KMS-11 (cell line): ENCODE results near the gene KRT12.
"Not testable (repeated sequence)": the region's sequence is repeated elsewhere in the genome, so short reads cannot be mapped to it uniquely, and the experiment has no call there.

ENCODE experiments used
- H2AFZ ChIP-seq: fragments of 200-600 bp; sonication (generic); 2 replicates; pipeline ENCODE4 v1.6.1; 2016; ENCODE audit warnings: antibody characterized with exemption, mixed run types, low read depth
- H3K27ac ChIP-seq: fragments of 200-600 bp; sonication (generic); 2 replicates; pipeline ENCODE4 v1.6.1; 2016; ENCODE audit warnings: mild to moderate bottlenecking, mixed run types
- H3K27me3 ChIP-seq: fragments of 200-600 bp; sonication (generic); 2 replicates; pipeline ENCODE4 v1.6.1; 2017; ENCODE audit warnings: mild to moderate bottlenecking, low read depth, mixed run types, moderate library complexity; ENCODE audit not compliant: insufficient read depth
- H3K36me3 ChIP-seq: fragments of 200-600 bp; sonication (generic); 2 replicates; pipeline ENCODE4 v1.6.1; 2017; ENCODE audit warnings: mild to moderate bottlenecking, mixed run types; ENCODE audit not compliant: insufficient read depth
- H3K4me1 ChIP-seq: fragments of 200-600 bp; sonication (generic); 2 replicates; pipeline ENCODE4 v1.6.1; 2016; ENCODE audit warnings: mild to moderate bottlenecking, low read depth, mixed run types; ENCODE audit not compliant: poor library complexity, severe bottlenecking
- H3K4me2 ChIP-seq: fragments of 200-600 bp; sonication (generic); 2 replicates; pipeline ENCODE4 v1.7.0; 2016; ENCODE audit warnings: mild to moderate bottlenecking, mixed run types
- H3K4me3 ChIP-seq: fragments of 200-600 bp; sonication (generic); IDR thresholded peaks from 2 replicates; pipeline ENCODE4 v1.6.1; 2017; ENCODE audit warnings: low read depth, low read length, mixed read lengths; ENCODE audit not compliant: insufficient read depth
- H3K79me2 ChIP-seq: fragments of 200-600 bp; sonication (generic); 2 replicates; pipeline ENCODE4 v1.6.1; 2016; ENCODE audit warnings: low read depth, mixed run types; ENCODE audit not compliant: insufficient read depth
- H3K9ac ChIP-seq: fragments of 200-600 bp; sonication (generic); 2 replicates; pipeline ENCODE4 v1.6.1; 2016; ENCODE audit warnings: mild to moderate bottlenecking, mixed run types
- H4K20me1 ChIP-seq: fragments of 200-600 bp; sonication (generic); 2 replicates; pipeline ENCODE4 v1.6.1; 2016; ENCODE audit warnings: mild to moderate bottlenecking, mixed run types; ENCODE audit not compliant: insufficient read depth
- TF ChIP-seq, protein P1 (sequence below): fragments of 200-600 bp; sonication (generic); conservative IDR thresholded peaks from 2 replicates; pipeline ENCODE4 v1.6.1; 2017; ENCODE audit warnings: low read depth, mild to moderate bottlenecking, antibody characterized with exemption, low read length, moderate library complexity, mixed read lengths

The KRT12 gene

DNA sequence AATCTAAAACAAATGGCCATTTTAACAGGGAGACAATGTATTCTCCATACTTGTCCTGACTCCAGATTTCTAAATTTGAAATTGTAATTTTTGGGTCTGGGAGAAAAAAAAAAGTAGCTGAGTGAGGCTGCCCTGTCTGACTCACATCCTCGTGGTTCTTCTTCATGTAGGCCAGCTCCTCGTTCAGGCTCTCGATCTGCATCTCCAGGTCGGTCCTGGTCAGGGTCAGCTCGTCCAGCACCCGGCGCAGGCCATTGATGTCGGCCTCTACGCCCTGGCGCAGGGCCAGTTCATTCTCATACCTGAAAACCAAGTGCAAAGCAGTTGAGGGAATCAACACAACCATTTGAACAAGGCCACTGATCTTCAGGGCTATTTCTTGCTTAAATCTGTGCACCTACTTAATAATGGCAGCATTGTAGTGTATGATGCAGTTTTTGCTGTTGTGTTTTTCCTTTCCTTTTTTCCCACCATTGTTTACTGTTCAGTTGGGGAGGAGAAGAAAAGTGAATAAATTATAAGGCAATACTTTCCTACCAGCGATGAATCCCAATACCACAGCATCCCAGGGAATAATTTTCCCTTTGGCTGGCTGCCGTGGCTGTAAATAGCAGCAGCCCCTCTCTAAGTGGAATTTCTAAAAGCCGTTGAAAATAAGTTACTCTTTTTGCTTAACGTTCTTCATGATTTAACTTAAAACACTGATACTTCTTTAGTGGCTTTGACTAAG, 2.2 kb downstream of the KRT12 start:
- no peak overlapping the region for H3K4me2 ChIP-seq
- H3K27me3 ChIP-seq = no peaks in the 10 kb centered on the region
- H3K9ac ChIP-seq = no peak overlapping the region
- no peak overlapping the region for H3K27ac ChIP-seq
- TF ChIP-seq, protein P1, sequence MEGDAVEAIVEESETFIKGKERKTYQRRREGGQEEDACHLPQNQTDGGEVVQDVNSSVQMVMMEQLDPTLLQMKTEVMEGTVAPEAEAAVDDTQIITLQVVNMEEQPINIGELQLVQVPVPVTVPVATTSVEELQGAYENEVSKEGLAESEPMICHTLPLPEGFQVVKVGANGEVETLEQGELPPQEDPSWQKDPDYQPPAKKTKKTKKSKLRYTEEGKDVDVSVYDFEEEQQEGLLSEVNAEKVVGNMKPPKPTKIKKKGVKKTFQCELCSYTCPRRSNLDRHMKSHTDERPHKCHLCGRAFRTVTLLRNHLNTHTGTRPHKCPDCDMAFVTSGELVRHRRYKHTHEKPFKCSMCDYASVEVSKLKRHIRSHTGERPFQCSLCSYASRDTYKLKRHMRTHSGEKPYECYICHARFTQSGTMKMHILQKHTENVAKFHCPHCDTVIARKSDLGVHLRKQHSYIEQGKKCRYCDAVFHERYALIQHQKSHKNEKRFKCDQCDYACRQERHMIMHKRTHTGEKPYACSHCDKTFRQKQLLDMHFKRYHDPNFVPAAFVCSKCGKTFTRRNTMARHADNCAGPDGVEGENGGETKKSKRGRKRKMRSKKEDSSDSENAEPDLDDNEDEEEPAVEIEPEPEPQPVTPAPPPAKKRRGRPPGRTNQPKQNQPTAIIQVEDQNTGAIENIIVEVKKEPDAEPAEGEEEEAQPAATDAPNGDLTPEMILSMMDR = no peak
- no peaks in the 10 kb centered on the region for H3K4me1 ChIP-seq
- H3K79me2 ChIP-seq = no peaks in the 10 kb centered on the region
- H3K4me3 ChIP-seq = no peak overlapping the region
- no peaks in the 10 kb centered on the region for H4K20me1 ChIP-seq
- no peak overlapping the region for H2AFZ ChIP-seq
- no peaks in the 10 kb centered on the region for H3K36me3 ChIP-seq

DNA sequence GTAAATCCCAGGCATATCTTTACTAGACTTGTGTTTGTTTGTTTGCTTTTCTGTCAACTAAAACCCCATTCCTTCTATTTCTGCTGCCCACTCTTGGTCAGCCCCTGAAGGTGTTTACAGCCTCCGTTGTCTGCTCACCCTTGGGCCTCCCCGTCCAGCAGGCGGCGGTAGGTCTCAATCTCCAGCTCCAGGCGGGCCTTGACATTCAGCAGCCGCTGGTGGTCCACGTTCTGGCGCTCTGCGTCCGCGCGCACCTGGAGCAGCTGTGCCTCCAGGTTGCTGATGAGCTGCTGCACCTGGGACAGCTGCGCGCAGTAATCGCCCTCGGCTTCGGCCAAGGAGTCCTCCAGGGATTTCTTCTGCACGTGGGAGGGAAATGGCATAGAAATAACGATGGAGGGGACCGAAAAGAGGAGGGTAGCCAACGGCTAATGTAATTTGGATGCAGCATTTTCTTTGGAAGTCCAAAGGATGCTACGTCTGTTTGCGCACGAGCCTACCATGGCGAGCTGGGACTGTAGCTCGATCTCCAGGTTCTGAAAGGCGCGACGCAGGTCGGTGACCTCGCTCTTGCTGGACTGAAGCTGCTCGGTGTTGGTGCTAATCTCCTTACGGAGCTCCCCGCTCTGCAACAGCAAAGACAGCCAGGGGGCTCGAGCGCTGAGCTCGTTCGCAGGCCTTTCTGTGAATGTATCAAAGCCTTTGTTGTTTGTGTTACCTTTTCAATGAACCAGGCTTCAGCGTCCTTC, 3.9 kb downstream of the KRT12 start:
- no peak overlapping the region for H3K27ac ChIP-seq
- no peaks in the 10 kb centered on the region for H3K36me3 ChIP-seq
- H3K4me1 ChIP-seq = no peaks in the 10 kb centered on the region
- no peaks in the 10 kb centered on the region for H3K27me3 ChIP-seq
- H4K20me1 ChIP-seq = no peaks in the 10 kb centered on the region
- TF ChIP-seq, protein P1 = no peak
- H3K4me3 ChIP-seq = no peak overlapping the region
- H3K4me2 ChIP-seq = no peak overlapping the region
- no peak overlapping the region for H2AFZ ChIP-seq
- H3K9ac ChIP-seq = no peak overlapping the region
- no peaks in the 10 kb centered on the region for H3K79me2 ChIP-seq

DNA sequence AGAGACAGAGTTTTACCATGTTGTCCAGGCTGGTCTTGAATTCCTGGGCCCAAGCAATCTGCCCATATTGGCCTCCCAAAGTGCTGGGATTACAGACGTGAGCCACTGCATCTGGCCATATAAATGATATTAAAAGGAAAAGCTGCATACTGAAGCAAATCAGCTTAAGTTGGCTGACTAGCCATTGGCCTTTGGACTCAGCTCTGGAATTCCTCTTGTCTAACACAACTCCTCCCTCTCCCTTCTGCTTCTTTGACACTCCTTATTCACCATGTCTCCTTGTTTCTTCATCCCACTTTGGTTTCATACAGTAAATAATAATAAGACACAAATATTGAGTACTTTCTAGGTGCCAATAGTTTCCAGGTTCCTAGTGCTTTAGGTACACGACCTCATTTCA, 7.5 kb downstream of the KRT12 start:
- Histone ChIP-seq H3K27me3 (no peaks in the 10 kb centered on the region), H4K20me1 (no peaks in the 10 kb centered on the region), H3K79me2 (no peaks in the 10 kb centered on the region), H3K9ac (no peak overlapping the region), H3K4me2 (no peak overlapping the region), H3K4me3 (no peak overlapping the region), H2AFZ (no peak overlapping the region), H3K4me1 (no peaks in the 10 kb centered on the region), H3K36me3 (no peaks in the 10 kb centered on the region), H3K27ac (no peak overlapping the region)
- TF ChIP-seq, protein P1 = no peak

DNA sequence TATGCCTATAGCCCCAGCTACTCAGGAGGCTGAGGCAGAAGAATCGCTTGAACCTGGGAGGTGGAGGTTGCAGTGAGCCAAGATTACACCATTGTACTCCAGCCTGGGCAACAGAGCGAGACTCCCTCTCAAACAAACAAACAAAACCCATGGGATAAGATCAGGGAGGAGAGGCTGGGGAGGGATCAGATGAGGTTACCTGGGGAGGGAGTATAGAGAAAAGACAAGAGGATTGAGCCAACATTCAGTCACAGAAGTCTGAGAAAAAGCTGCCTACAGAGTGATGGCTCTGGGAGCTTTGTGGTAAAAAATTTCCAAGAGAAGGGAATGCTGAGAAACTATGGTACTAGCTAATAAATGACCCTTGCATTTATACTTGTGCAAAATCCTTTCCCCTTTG, 8.4 kb downstream of the KRT12 start:
- H3K79me2 ChIP-seq, H3K36me3 ChIP-seq, H3K4me2 ChIP-seq, H4K20me1 ChIP-seq, H3K4me1 ChIP-seq, H3K27ac ChIP-seq, H3K9ac ChIP-seq, H2AFZ ChIP-seq, H3K27me3 ChIP-seq, H3K4me3 ChIP-seq: not testable (repeated sequence)

DNA sequence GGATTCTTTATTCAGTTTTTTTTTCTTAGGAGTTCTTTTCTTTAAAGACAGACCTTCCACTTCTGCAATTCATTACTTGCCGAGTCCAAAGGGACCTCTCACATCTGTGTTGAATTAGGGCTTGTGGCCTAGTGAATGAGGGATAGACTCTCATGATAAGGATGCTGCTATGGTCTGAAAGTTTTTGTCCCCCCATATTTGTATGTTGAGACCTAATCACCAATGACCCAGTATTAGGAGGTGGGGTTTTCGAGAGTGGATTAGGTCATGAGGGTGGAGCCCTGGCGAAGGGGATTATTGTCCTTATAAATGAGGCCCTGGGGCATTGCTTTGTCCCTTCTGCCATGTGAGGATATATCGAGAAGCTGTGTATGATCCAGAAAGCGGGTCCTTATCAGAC, 9.5 kb downstream of the KRT12 start:
- H3K4me2 ChIP-seq = no peak overlapping the region
- H3K27ac ChIP-seq = no peak overlapping the region
- no peak overlapping the region for H2AFZ ChIP-seq
- TF ChIP-seq, protein P1 = no peak
- no peaks in the 10 kb centered on the region for H3K79me2 ChIP-seq
- H4K20me1 ChIP-seq = no peaks in the 10 kb centered on the region
- H3K27me3 ChIP-seq = no peaks in the 10 kb centered on the region
- no peak overlapping the region for H3K9ac ChIP-seq
- H3K4me1 ChIP-seq = no peaks in the 10 kb centered on the region
- H3K4me3 ChIP-seq = no peak overlapping the region
- no peaks in the 10 kb centered on the region for H3K36me3 ChIP-seq
